ENCODE data around the gene DKK2.

DNA sequence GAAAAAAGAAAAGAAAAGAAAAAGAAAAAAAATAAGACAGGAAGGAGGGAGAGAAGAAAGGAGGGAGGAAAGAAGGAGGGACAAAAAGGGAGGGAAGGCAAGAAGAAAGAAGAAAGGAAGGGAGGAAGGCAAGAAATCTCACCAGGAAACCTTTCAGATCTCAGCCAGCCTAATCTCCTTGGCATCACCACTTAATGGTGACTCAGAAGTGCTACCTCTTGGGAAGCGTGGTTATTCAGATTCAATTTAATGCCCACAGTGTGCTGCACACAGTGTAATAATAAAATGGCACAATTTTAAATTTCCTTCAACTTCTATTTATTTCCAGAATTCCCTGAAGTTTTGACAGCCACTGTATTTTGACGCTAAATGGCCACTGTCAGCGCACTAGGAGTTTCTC lies 50.3 kb downstream of the DKK2 start:
- TF ChIP-seq ZNF451 (CRISPR knock-in tag; IDR thresholded peaks at IDR 0.05), result no peak
- TF ChIP-seq, protein P1, sequence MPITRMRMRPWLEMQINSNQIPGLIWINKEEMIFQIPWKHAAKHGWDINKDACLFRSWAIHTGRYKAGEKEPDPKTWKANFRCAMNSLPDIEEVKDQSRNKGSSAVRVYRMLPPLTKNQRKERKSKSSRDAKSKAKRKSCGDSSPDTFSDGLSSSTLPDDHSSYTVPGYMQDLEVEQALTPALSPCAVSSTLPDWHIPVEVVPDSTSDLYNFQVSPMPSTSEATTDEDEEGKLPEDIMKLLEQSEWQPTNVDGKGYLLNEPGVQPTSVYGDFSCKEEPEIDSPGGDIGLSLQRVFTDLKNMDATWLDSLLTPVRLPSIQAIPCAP (CRISPR knock-in tag; IDR thresholded peaks at IDR 0.05; ENCODE audit: low read depth), result no peak
- TF ChIP-seq, protein P2, sequence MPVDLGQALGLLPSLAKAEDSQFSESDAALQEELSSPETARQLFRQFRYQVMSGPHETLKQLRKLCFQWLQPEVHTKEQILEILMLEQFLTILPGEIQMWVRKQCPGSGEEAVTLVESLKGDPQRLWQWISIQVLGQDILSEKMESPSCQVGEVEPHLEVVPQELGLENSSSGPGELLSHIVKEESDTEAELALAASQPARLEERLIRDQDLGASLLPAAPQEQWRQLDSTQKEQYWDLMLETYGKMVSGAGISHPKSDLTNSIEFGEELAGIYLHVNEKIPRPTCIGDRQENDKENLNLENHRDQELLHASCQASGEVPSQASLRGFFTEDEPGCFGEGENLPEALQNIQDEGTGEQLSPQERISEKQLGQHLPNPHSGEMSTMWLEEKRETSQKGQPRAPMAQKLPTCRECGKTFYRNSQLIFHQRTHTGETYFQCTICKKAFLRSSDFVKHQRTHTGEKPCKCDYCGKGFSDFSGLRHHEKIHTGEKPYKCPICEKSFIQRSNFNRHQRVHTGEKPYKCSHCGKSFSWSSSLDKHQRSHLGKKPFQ (CRISPR knock-in tag; IDR thresholded peaks at IDR 0.05; ENCODE audit: insufficient replicate concordance), result no peak
- no peak for TF ChIP-seq ZNF549 (CRISPR knock-in tag; IDR thresholded peaks at IDR 0.05)
- TF ChIP-seq, protein P3, sequence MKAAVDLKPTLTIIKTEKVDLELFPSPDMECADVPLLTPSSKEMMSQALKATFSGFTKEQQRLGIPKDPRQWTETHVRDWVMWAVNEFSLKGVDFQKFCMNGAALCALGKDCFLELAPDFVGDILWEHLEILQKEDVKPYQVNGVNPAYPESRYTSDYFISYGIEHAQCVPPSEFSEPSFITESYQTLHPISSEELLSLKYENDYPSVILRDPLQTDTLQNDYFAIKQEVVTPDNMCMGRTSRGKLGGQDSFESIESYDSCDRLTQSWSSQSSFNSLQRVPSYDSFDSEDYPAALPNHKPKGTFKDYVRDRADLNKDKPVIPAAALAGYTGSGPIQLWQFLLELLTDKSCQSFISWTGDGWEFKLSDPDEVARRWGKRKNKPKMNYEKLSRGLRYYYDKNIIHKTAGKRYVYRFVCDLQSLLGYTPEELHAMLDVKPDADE (CRISPR knock-in tag; IDR thresholded peaks at IDR 0.05), result no peak
- no peak for TF ChIP-seq SMARCE1 (IDR thresholded peaks at IDR 0.05; ENCODE audit: borderline replicate concordance)
- no peak for TF ChIP-seq THYN1 (CRISPR knock-in tag; IDR thresholded peaks at IDR 0.05; ENCODE audit: borderline replicate concordance, low read depth)
- TF ChIP-seq, protein P4, sequence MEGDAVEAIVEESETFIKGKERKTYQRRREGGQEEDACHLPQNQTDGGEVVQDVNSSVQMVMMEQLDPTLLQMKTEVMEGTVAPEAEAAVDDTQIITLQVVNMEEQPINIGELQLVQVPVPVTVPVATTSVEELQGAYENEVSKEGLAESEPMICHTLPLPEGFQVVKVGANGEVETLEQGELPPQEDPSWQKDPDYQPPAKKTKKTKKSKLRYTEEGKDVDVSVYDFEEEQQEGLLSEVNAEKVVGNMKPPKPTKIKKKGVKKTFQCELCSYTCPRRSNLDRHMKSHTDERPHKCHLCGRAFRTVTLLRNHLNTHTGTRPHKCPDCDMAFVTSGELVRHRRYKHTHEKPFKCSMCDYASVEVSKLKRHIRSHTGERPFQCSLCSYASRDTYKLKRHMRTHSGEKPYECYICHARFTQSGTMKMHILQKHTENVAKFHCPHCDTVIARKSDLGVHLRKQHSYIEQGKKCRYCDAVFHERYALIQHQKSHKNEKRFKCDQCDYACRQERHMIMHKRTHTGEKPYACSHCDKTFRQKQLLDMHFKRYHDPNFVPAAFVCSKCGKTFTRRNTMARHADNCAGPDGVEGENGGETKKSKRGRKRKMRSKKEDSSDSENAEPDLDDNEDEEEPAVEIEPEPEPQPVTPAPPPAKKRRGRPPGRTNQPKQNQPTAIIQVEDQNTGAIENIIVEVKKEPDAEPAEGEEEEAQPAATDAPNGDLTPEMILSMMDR (CRISPR knock-in tag; IDR thresholded peaks at IDR 0.05), result no peak
- TF ChIP-seq, protein P5, sequence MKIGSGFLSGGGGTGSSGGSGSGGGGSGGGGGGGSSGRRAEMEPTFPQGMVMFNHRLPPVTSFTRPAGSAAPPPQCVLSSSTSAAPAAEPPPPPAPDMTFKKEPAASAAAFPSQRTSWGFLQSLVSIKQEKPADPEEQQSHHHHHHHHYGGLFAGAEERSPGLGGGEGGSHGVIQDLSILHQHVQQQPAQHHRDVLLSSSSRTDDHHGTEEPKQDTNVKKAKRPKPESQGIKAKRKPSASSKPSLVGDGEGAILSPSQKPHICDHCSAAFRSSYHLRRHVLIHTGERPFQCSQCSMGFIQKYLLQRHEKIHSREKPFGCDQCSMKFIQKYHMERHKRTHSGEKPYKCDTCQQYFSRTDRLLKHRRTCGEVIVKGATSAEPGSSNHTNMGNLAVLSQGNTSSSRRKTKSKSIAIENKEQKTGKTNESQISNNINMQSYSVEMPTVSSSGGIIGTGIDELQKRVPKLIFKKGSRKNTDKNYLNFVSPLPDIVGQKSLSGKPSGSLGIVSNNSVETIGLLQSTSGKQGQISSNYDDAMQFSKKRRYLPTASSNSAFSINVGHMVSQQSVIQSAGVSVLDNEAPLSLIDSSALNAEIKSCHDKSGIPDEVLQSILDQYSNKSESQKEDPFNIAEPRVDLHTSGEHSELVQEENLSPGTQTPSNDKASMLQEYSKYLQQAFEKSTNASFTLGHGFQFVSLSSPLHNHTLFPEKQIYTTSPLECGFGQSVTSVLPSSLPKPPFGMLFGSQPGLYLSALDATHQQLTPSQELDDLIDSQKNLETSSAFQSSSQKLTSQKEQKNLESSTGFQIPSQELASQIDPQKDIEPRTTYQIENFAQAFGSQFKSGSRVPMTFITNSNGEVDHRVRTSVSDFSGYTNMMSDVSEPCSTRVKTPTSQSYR (CRISPR knock-in tag; IDR thresholded peaks at IDR 0.05; ENCODE audit: borderline replicate concordance), result no peak
- no peak for TF ChIP-seq ZNF816 (CRISPR knock-in tag; IDR thresholded peaks at IDR 0.05; ENCODE audit: borderline replicate concordance)
